SH-SY5Y (cell line): ENCODE results near the gene ENOX2.

Experiments used
- GATA2 ChIP-seq: IDR thresholded peaks from 2 replicates; pipeline ENCODE4 v1.6.1; 2011; ENCODE audit warnings: mild to moderate bottlenecking, low read depth, low read length
- GATA3 ChIP-seq: IDR thresholded peaks from 2 replicates; pipeline ENCODE4 v1.6.1; 2011; ENCODE audit warnings: low read depth, mild to moderate bottlenecking, low read length, moderate library complexity

GRCh38 chrX:130705591-130705990, 197.4 kb downstream of the ENOX2 start:
- TF ChIP-seq GATA2 (no peak), GATA3 (no peak)
